H1 (cell line): ENCODE data around the gene ACTA2. TPM values are rescaled to one million over a fixed set of nuclear protein-coding genes. Genes with fewer than 3 reads are reported as not detected.

Experiments used
- CTCF ChIA-PET: fragments of 300-600 bp; sonication (Branson Sonifier 250); formaldehyde crosslinking; loops from one replicate; lab custom pipeline; 2021; ENCODE audit not compliant: partially characterized antibody; lab: Charles Lee
- POLR2A ChIA-PET: fragments of 300-600 bp; sonication (Branson Sonifier 250); formaldehyde crosslinking; loops from one replicate; lab custom pipeline; 2021; ENCODE audit warnings: inconsistent platforms; ENCODE audit not compliant: partially characterized antibody; lab: Charles Lee
- DNase-seq, 2 experiments: peaks; one replicate each; pipeline versions ENCODE4 v3.0.0 to v3.0.0-alpha.2; 2010 to 2022; ENCODE audit warnings: low spot score in 2 of 2, low read depth in 1 of 2, mixed read lengths in 1 of 2
- FAIRE-seq: peaks from 2 replicates; lab custom pipeline; 2011; peaks lifted over from hg19 to GRCh38; lab: Jason Lieb, UNC
- H2AFZ ChIP-seq: 2 replicates; pipeline ENCODE4 v1.8.1; 2012; ENCODE audit warnings: low read length, inconsistent platforms
- H2AK5ac ChIP-seq: 2 replicates; pipeline ENCODE4 v1.6.1; 2013; ENCODE audit warnings: low read depth, low read length
- H2BK120ac ChIP-seq: replicated peaks from 2 replicates; pipeline ENCODE3; 2013; ENCODE audit warnings: low read depth, low read length, inconsistent platforms
- H2BK12ac ChIP-seq: 2 replicates; pipeline ENCODE4 v1.6.1; 2013; ENCODE audit warnings: low read depth, low read length
- H2BK15ac ChIP-seq: 2 replicates; pipeline ENCODE4 v1.6.1; 2013; ENCODE audit warnings: low read length
- H2BK20ac ChIP-seq: 2 replicates; pipeline ENCODE4 v1.6.1; 2013; ENCODE audit warnings: low read length
- H2BK5ac ChIP-seq: 2 replicates; pipeline ENCODE4 v1.6.1; 2013; ENCODE audit warnings: low read depth, low read length
- H3K14ac ChIP-seq: 2 replicates; pipeline ENCODE4 v1.6.1; 2013; ENCODE audit warnings: inconsistent platforms; ENCODE audit not compliant: insufficient read length
- H3K18ac ChIP-seq: 2 replicates; pipeline ENCODE4 v1.6.1; 2013; ENCODE audit warnings: low read length; ENCODE audit errors: extremely low read depth
- H3K23ac ChIP-seq: 2 replicates; pipeline ENCODE4 v1.6.1; 2013; ENCODE audit warnings: inconsistent platforms; ENCODE audit not compliant: insufficient read length
- H3K23me2 ChIP-seq: 2 replicates; pipeline ENCODE4 v1.6.1; 2013; ENCODE audit warnings: low read depth, low read length
- H3K27ac ChIP-seq: 2 replicates; pipeline ENCODE4 v1.6.1; 2011; ENCODE audit warnings: low read depth, low read length, inconsistent platforms
- H3K27me3 ChIP-seq, 4 experiments: replicated peaks in 1 of 4; 1 replicate in 1 of 4; 2 replicates in 3 of 4; pipeline versions ENCODE4 v1.6.1 to v1.8.1; 2011 to 2013; ENCODE audit warnings: low read length in 3 of 4, mild to moderate bottlenecking in 3 of 4, inconsistent platforms in 2 of 4, mixed read lengths in 2 of 4, moderate library complexity in 1 of 4; ENCODE audit not compliant: control insufficient read depth in 3 of 4, insufficient read depth in 3 of 4; ENCODE audit errors: extremely low read depth in 1 of 4
- H3K36me3 ChIP-seq, 4 experiments: 2 replicates each; pipeline versions ENCODE4 v1.6.1 to v1.8.1; 2011 to 2013; ENCODE audit warnings: mild to moderate bottlenecking in 4 of 4, low read length in 3 of 4, moderate library complexity in 2 of 4, control low read depth in 1 of 4, inconsistent platforms in 1 of 4; ENCODE audit not compliant: insufficient read depth in 4 of 4, control insufficient read depth in 2 of 4
- H3K4ac ChIP-seq: replicated peaks from 2 replicates; pipeline ENCODE3; 2013; ENCODE audit warnings: low read length, low read depth, mixed read lengths, inconsistent platforms; ENCODE audit not compliant: insufficient read length
- H3K4me1 ChIP-seq, 4 experiments: replicated peaks in 1 of 4; 1 replicate in 1 of 4; 2 replicates in 3 of 4; pipeline versions ENCODE4 v1.6.1 to v1.8.1; 2011 to 2013; ENCODE audit warnings: low read length in 3 of 4, inconsistent platforms in 2 of 4, mixed read lengths in 1 of 4; ENCODE audit not compliant: insufficient read depth in 4 of 4, control insufficient read depth in 3 of 4
- H3K4me2 ChIP-seq, 2 experiments: 2 replicates each; pipeline versions ENCODE4 v1.6.1 to v1.8.1; 2011 to 2013; ENCODE audit warnings: low read depth in 2 of 2, low read length in 2 of 2, control low read depth in 1 of 2, inconsistent platforms in 1 of 2, mild to moderate bottlenecking in 1 of 2; ENCODE audit not compliant: insufficient read depth in 1 of 2
- H3K4me3 ChIP-seq, 4 experiments: fragments of 200-600, 300-600 bp in 1 of 4; sonication (generic), shearing (Covaris generic), sonication (Bioruptor Twin) in 1 of 4; 2 replicates each; pipeline versions ENCODE4 v1.5.1 to v1.8.1; 2011 to 2016; ENCODE audit warnings: low read length in 4 of 4, low read depth in 3 of 4, control low read depth in 2 of 4, inconsistent platforms in 2 of 4, mild to moderate bottlenecking in 2 of 4, mixed read lengths in 1 of 4, moderate library complexity in 1 of 4; ENCODE audit not compliant: insufficient read depth in 2 of 4; ENCODE audit errors: extremely low read depth in 1 of 4
- H3K56ac ChIP-seq: replicated peaks from 2 replicates; pipeline ENCODE3; 2013; ENCODE audit warnings: low read depth, mild to moderate bottlenecking, mixed read lengths, low read length, inconsistent platforms; ENCODE audit not compliant: insufficient read length
- H3K79me1 ChIP-seq: 2 replicates; pipeline ENCODE4 v1.6.1; 2013; ENCODE audit warnings: low read depth, low read length, control low read depth
- H3K79me2 ChIP-seq, 2 experiments: 2 replicates each; pipeline versions ENCODE4 v1.6.1 to v1.8.1; 2012 to 2013; ENCODE audit warnings: low read length in 2 of 2, mild to moderate bottlenecking in 2 of 2, inconsistent platforms in 1 of 2; ENCODE audit not compliant: insufficient read depth in 2 of 2, control insufficient read depth in 1 of 2
- H3K9ac ChIP-seq, 4 experiments: replicated peaks in 1 of 4; 1 replicate in 1 of 4; 2 replicates in 3 of 4; pipeline versions ENCODE4 v1.6.1 to v1.8.1; 2011 to 2013; ENCODE audit warnings: low read depth in 3 of 4, low read length in 3 of 4, control low read depth in 2 of 4, mild to moderate bottlenecking in 2 of 4, moderate library complexity in 2 of 4, inconsistent platforms in 1 of 4; ENCODE audit errors: extremely low read depth in 1 of 4
- H3K9me3 ChIP-seq, 2 experiments: 2 replicates each; pipeline versions ENCODE4 v1.6.1 to v1.8.1; 2012 to 2013; ENCODE audit warnings: mild to moderate bottlenecking in 2 of 2, moderate library complexity in 2 of 2, control low read depth in 1 of 2, inconsistent platforms in 1 of 2, low read depth in 1 of 2, low read length in 1 of 2, mixed read lengths in 1 of 2; ENCODE audit not compliant: insufficient read depth in 2 of 2
- H4K20me1 ChIP-seq, 2 experiments: replicated peaks in 1 of 2; 2 replicates each; pipeline versions ENCODE3 to v1.8.1; 2011 to 2013; ENCODE audit warnings: inconsistent platforms in 2 of 2, low read length in 2 of 2, mild to moderate bottlenecking in 1 of 2; ENCODE audit not compliant: insufficient read depth in 2 of 2, control insufficient read depth in 1 of 2
- H4K5ac ChIP-seq: 2 replicates; pipeline ENCODE4 v1.6.1; 2013; ENCODE audit warnings: low read length, low read depth, mixed read lengths, inconsistent platforms; ENCODE audit not compliant: insufficient read length
- H4K8ac ChIP-seq: 2 replicates; pipeline ENCODE4 v1.8.0; 2013; ENCODE audit warnings: mild to moderate bottlenecking, moderate library complexity, low read length, inconsistent platforms; ENCODE audit not compliant: insufficient read depth; ENCODE audit errors: extremely low read depth
- H4K91ac ChIP-seq: replicated peaks from 2 replicates; pipeline ENCODE3; 2013; ENCODE audit warnings: low read length, mixed read lengths, inconsistent platforms; ENCODE audit not compliant: insufficient read length
- CTBP2 ChIP-seq: IDR thresholded peaks from 2 replicates; pipeline ENCODE4 v1.7.0; 2011; ENCODE audit warnings: borderline replicate concordance, mild to moderate bottlenecking, moderate library complexity, mixed read lengths, low read length; ENCODE audit not compliant: insufficient read depth, insufficient read length
- FOSL1 ChIP-seq: IDR thresholded peaks from 2 replicates; pipeline ENCODE4 v1.6.1; 2011; ENCODE audit warnings: mild to moderate bottlenecking, low read depth, low read length, moderate library complexity; ENCODE audit not compliant: insufficient read depth
- RNF2 ChIP-seq: fragments of 200-900, 300-1000 bp; sonication (generic); IDR thresholded peaks from 2 replicates; pipeline ENCODE4 v1.7.1; 2016; ENCODE audit warnings: borderline replicate concordance, low read depth, mild to moderate bottlenecking, antibody characterized with exemption, low read length; ENCODE audit not compliant: poor library complexity, severe bottlenecking; ENCODE audit errors: missing control alignments
- SAP30 ChIP-seq: fragments of 300-600 bp; sonication (generic); IDR thresholded peaks from 2 replicates; pipeline ENCODE4 v1.7.1; 2012; ENCODE audit warnings: low read length, moderate library complexity, mild to moderate bottlenecking, inconsistent platforms; ENCODE audit not compliant: insufficient read depth, insufficient replicate concordance
- SIN3A ChIP-seq, 2 experiments: IDR thresholded peaks in 1 of 2; conservative IDR thresholded peaks in 1 of 2; 2 replicates each; pipeline ENCODE4 v1.6.1; 2011 to 2012; ENCODE audit warnings: low read length in 2 of 2, improper control_type of control experiment in 1 of 2, low read depth in 1 of 2, mild to moderate bottlenecking in 1 of 2
- SIX5 ChIP-seq: IDR thresholded peaks from 2 replicates; pipeline ENCODE4 v1.6.1; 2011; ENCODE audit warnings: mild to moderate bottlenecking, low read depth, low read length
- WGBS, 2 experiments: shearing (Covaris generic) in 1 of 2; methylation state at CpG; one replicate each; pipeline versions ENCODE4 v1.1.6 to v1.1.7; 2013 to 2015; ENCODE audit warnings: low lambda C conversion rate in 2 of 2, mixed read lengths in 2 of 2, inconsistent platforms in 1 of 2, low coverage in 1 of 2, missing lambda C conversion rate in 1 of 2; ENCODE audit not compliant: insufficient replicate concordance in 2 of 2, insufficient coverage in 1 of 2, insufficient read length in 1 of 2; ENCODE audit errors: extremely low coverage in 1 of 2, missing lambda C conversion rate in 1 of 2; 5-methylcytosine and 5-hydroxymethylcytosine counted together
- polyA plus RNA-seq, 7 experiments: library from polyadenylated mRNA; depleted of rRNA in 3 of 7; stranded (reverse) in 5 of 7; unstranded in 2 of 7; fragments of >200 nt in 5 of 7; fragments of 200-250 nt in 2 of 7; gene quantifications; 1 replicate in 5 of 7; 2 replicates in 1 of 7; 4 replicates in 1 of 7; pipeline versions ENCODE4 v1.2.1 to v1.2.3, GENCODE V29; 2011 to 2013; ENCODE audit warnings: missing spikeins in 2 of 7, mixed read lengths in 2 of 7
- total RNA-seq: library from RNA; stranded (reverse); fragmentation: NEBNext Ultra II Directional; extraction: Animal tissue kit (Norgen Biotek cat#: 25700); gene quantifications from 2 replicates; pipeline ENCODE4 v1.2.1, GENCODE V29; 2021
- TF ChIP-seq, protein P1 (sequence below): IDR thresholded peaks from 2 replicates; pipeline ENCODE4 v1.6.1; 2012; ENCODE audit warnings: inconsistent platforms

The ACTA2 gene
- total and polyA plus RNA-seq, 2 of the 8 experiments (the other 6 are each of a cell fraction or from before 2014, with no cell fraction given) = 3.5 to 8.9 TPM

DNA sequence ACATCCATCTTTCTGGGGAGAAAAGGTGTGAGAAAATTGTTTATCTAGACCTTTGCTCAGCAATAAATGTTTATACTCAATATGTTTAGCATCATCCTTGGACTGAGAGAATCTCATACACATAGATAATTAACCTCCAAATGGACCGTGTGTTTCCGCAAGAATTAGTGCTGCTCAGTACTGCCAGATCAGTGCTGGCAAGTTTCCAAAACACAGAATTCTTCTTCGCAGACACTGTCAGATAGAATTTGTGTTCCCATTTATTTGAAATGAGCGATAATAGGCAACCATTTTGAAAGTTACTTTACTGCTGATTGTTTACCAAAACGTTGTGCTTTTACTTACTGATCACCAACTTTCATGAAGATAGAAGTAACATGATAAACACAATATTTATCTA is 38.8 kb downstream of the ACTA2 start:
- Histone ChIP-seq H2BK15ac (no peak overlapping the region), H2BK120ac (no peak overlapping the region), H2BK20ac (no peak overlapping the region), H3K4ac (no peak overlapping the region), H3K23me2 (no peaks in the 10 kb centered on the region), H3K18ac (no peak overlapping the region), H3K4me1 (no peaks in the 10 kb centered on the region), H2AFZ (no peak overlapping the region), H4K91ac (no peak overlapping the region), H4K20me1 (no peaks in the 10 kb centered on the region), H2BK12ac (no peak overlapping the region), H3K36me3 (no peaks in the 10 kb centered on the region), H3K27ac (no peak overlapping the region), H3K9me3 (no peaks in the 10 kb centered on the region), H3K27me3 (no peaks in the 10 kb centered on the region), H4K8ac (no peak overlapping the region), H2BK5ac (no peak overlapping the region), H3K14ac (no peak overlapping the region), H2AK5ac (no peak overlapping the region), H3K9ac (no peak overlapping the region), H3K56ac (no peak overlapping the region), H3K79me1 (no peaks in the 10 kb centered on the region), H3K23ac (no peak overlapping the region), H4K5ac (no peak overlapping the region), H3K4me3 (no peak overlapping the region), H3K4me2 (no peak overlapping the region), H3K79me2 (no peaks in the 10 kb centered on the region)
- no peak for FAIRE-seq
- ChIA-PET CTCF (interaction anchor here (1.0 to 2.5 kb wide), 2 partner anchors 19 to 78 kb away, joined by 3 to 10 read pairs; no protein-coding TSS in a partner anchor), POLR2A (no interaction called here)
- WGBS, 2 experiments = 87% methylated on average over 5 of the region's 5 CpGs; no CpG with 5 or more reads in 1 of the 2 experiments
- TF ChIP-seq RNF2 (no peak), CTBP2 (no peak), FOSL1 (no peak), SIN3A (conservative IDR thresholded peaks at IDR 0.05 in 1 of 2, IDR thresholded peaks at IDR 0.05 in 1 of 2; ENCODE audit: low read depth in 1 of 2, low read length in 2 of 2) (no peak), SIX5 (no peak), SAP30 (no peak)
- TF ChIP-seq, protein P1, sequence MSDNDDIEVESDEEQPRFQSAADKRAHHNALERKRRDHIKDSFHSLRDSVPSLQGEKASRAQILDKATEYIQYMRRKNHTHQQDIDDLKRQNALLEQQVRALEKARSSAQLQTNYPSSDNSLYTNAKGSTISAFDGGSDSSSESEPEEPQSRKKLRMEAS = no peak
- no peak for DNase-seq
